ENCODE data around the gene ZCCHC14.
"Not testable (repeated sequence)": the region's sequence is repeated elsewhere in the genome, so short reads cannot be mapped to it uniquely, and the experiment has no call there.

- TF ChIP-seq CTCF (IDR thresholded peaks at IDR 0.05); ZFX (IDR thresholded peaks at IDR 0.05; ENCODE audit: borderline replicate concordance): not testable (repeated sequence)
These were observed 5.0 kb upstream of the ZCCHC14 start for GRCh38 chr16:87497767-87498290.

Data from 22Rv1 (cell line).